Sigmoid colon (tissue), 7 donors: ENCODE results near the gene CNOT6. TPM values are rescaled to one million over a fixed set of nuclear protein-coding genes. Genes with fewer than 3 reads are reported as not detected.

ENCODE experiments used
- DNase-seq: peaks from one replicate; pipeline ENCODE4 v3.0.0-alpha.2; 2019
- H3K27ac ChIP-seq, 4 donors: fragments of 200-600 bp; sonication (generic); one replicate each; pipeline ENCODE4 v1.5.1; 2016 to 2019; ENCODE audit warnings: mild to moderate bottlenecking in 1 of 4
- H3K27me3 ChIP-seq, 3 donors: fragments of 200-600 bp; sonication (generic); one replicate each; pipeline ENCODE4 v1.5.1; 2019; ENCODE audit warnings: mild to moderate bottlenecking in 1 of 3
- H3K36me3 ChIP-seq, 4 donors: fragments of 200-600 bp; sonication (generic); one replicate each; pipeline ENCODE4 v1.5.1; 2016 to 2019
- H3K4me1 ChIP-seq, 4 donors: fragments of 200-600 bp; sonication (generic); one replicate each; pipeline ENCODE4 v1.5.1; 2017 to 2019
- H3K4me3 ChIP-seq, 4 donors: fragments of 200-600 bp; sonication (generic); one replicate each; pipeline ENCODE4 v1.5.1; 2017 to 2019; ENCODE audit warnings: mild to moderate bottlenecking in 2 of 4, moderate library complexity in 1 of 4
- H3K9me3 ChIP-seq, 4 donors: fragments of 200-600 bp in 3 of 4; sonication (generic) in 3 of 4; one replicate each; pipeline versions ENCODE4 v1.5.1 to v1.6.1; 2013 to 2019
- EP300 ChIP-seq, 4 donors: sonication (generic); formaldehyde crosslinking; IDR thresholded peaks; one replicate each; pipeline ENCODE4 v1.6.1; 2017; ENCODE audit warnings: antibody characterized with exemption in 4 of 4
- POLR2A ChIP-seq, 2 donors: fragments of 450-650 bp; IDR thresholded peaks; one replicate each; pipeline ENCODE4 v1.6.1; 2016; ENCODE audit warnings: antibody characterized with exemption in 2 of 2, mild to moderate bottlenecking in 2 of 2, moderate library complexity in 2 of 2
- POLR2AphosphoS5 ChIP-seq, 4 donors: sonication (generic); formaldehyde crosslinking; IDR thresholded peaks; one replicate each; pipeline ENCODE4 v1.6.1; 2017; ENCODE audit warnings: antibody characterized with exemption in 4 of 4
- WGBS, 2 donors: extraction: QIAGEN DNeasy Blood & Tissue Kit; methylation state at CpG; one replicate each; pipeline ENCODE4 v1.1.7; 2013; 5-methylcytosine and 5-hydroxymethylcytosine counted together
- intact Hi-C: fragments of 100-400 bp; cut with DNase I; formaldehyde crosslinking; loops from one replicate; pipeline ENCODE4 v1.15.1; 2023
- polyA plus RNA-seq, 3 donors: library from polyadenylated mRNA; stranded (reverse); fragments of 200-250 nt; gene quantifications; one replicate each; pipeline ENCODE4 v1.2.3, GENCODE V29; 2013
- total RNA-seq, 4 donors: library from RNA; depleted of rRNA; stranded (reverse); fragments of >200 nt; gene quantifications; one replicate each; pipeline ENCODE4 v1.1.0, GENCODE V29; 2016
- TF ChIP-seq, protein P1 (sequence below), 4 experiments: fragments of 450-650 bp in 3 of 4; fragments of 200-600 bp in 1 of 4; IDR thresholded peaks; one replicate each; pipeline ENCODE4 v1.5.1; 2016 to 2019; ENCODE audit warnings: antibody characterized with exemption in 4 of 4, mild to moderate bottlenecking in 3 of 4, moderate library complexity in 2 of 4
- donor health status: healthy with polysubstance abuse.
- donor health status: Bipolar disorder and iron deficiency.
- donor health status: healthy.

CNOT6 gene
- total and polyA plus RNA-seq, 7 donors, result 7.2 to 21.8 (median 16.0) TPM

DNA sequence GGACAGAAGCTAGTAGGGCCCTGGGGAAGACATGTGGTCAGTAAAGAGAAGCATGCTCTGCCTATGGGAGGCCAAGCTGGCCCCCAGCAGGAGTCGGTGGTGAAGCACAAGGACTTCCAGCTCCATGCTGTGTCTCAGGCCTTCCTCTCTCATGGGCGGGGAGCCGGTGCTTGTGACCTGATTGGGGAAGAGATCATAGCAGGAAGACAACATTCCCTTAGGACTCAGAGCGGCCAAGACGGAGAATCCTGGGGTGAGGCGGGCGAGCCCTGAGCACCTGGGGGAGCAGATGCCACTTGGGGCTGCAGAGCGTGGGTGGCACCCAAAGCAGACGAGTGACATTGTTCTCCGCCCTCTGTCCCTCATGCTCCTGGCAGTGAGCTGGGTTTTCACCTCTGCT lies 33.3 kb upstream of the CNOT6 start:
- Histone ChIP-seq H3K4me1 (no peaks in the 10 kb centered on the region), H3K4me3 (no peak overlapping the region), H3K36me3 (no peaks in the 10 kb centered on the region), H3K9me3 (no peaks in the 10 kb centered on the region), H3K27me3 (peaks cover 0 to 4% (median 0%) of the 10 kb centered on the region in 3 donors), H3K27ac (no peak overlapping the region)
- TF ChIP-seq EP300 (IDR thresholded peaks at IDR 0.05), result no peak
- TF ChIP-seq POLR2A (IDR thresholded peaks at IDR 0.05), result no peak
- TF ChIP-seq, protein P1, sequence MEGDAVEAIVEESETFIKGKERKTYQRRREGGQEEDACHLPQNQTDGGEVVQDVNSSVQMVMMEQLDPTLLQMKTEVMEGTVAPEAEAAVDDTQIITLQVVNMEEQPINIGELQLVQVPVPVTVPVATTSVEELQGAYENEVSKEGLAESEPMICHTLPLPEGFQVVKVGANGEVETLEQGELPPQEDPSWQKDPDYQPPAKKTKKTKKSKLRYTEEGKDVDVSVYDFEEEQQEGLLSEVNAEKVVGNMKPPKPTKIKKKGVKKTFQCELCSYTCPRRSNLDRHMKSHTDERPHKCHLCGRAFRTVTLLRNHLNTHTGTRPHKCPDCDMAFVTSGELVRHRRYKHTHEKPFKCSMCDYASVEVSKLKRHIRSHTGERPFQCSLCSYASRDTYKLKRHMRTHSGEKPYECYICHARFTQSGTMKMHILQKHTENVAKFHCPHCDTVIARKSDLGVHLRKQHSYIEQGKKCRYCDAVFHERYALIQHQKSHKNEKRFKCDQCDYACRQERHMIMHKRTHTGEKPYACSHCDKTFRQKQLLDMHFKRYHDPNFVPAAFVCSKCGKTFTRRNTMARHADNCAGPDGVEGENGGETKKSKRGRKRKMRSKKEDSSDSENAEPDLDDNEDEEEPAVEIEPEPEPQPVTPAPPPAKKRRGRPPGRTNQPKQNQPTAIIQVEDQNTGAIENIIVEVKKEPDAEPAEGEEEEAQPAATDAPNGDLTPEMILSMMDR (IDR thresholded peaks at IDR 0.05), result no peak
- TF ChIP-seq POLR2AphosphoS5 (IDR thresholded peaks at IDR 0.05), result no peak
- WGBS, 2 donors, result 93 to 94% methylated on average over 10 of the region's 10 CpGs
- intact Hi-C loops, result no loop called here
- no peak for DNase-seq

DNA sequence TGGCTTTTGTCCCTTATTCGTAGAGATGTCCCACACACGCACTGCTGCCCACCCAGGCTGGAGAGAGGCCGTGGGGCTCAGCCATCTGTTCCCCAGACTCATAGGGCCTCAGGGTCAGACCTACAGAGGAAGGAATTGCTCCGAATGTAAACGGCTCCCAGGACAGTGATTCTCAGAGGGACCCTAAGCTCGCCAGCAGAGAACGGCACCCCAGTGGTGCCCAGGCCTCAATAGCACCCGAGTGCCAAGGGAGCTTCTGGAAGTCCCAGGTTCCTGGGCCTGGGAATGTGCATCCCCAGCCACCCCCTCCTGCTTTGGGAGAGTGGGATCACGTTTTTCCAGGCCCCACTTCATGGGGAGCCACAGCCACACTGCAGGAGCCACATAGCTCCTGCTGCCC lies 32.9 kb upstream of the CNOT6 start:
- TF ChIP-seq, protein P1 (IDR thresholded peaks at IDR 0.05), result no peak
- TF ChIP-seq POLR2A (IDR thresholded peaks at IDR 0.05) (no peak), EP300 (IDR thresholded peaks at IDR 0.05) (no peak), POLR2AphosphoS5 (IDR thresholded peaks at IDR 0.05) (no peak)
- Histone ChIP-seq H3K27me3 (peaks cover 0 to 4% (median 0%) of the 10 kb centered on the region in 3 donors), H3K9me3 (no peaks in the 10 kb centered on the region), H3K36me3 (no peaks in the 10 kb centered on the region), H3K4me3 (no peak overlapping the region), H3K27ac (no peak overlapping the region), H3K4me1 (no peaks in the 10 kb centered on the region)
- WGBS, 2 donors, result 79 to 83% methylated on average over 9 of the region's 9 CpGs
- DNase-seq, result no peak
- intact Hi-C loops, result no loop called here

DNA sequence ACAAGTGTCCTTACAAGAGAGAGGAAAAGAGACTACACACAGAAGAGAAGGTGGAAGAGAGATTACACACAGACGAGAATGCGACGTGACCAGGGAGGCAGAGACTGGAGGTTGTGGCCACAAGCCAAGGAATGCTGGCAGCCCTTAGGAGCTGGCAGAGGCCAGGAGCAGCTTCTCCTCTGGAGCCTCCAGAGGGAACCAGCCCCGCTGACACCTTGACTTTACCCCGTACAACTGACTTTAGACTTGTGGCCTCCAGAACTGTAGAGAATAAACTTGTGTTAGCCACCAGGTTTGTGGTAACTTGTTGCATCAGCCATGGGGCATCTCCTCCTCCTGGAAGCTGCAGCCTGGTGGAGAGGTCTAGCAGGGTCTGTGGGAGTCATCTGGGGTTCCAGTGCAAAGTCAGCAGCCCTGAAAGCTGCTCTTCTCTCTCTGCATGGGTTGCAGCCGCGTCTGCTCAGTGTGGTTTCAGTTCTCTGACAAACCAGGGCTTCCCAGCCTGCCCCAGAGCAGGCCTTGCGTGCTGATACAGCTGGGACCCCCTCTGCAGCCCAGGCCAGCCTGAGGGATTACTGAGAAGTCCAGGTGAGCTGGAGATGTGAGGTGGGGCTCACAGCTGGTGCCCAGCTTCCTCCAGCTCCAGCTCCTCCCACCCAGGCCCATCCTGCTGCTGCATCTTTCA lies 30.8 kb upstream of the CNOT6 start:
- DNase-seq, result no peak
- no peak overlapping the region for H3K4me3 ChIP-seq
- TF ChIP-seq POLR2AphosphoS5 (IDR thresholded peaks at IDR 0.05) (no peak), POLR2A (IDR thresholded peaks at IDR 0.05) (no peak), EP300 (IDR thresholded peaks at IDR 0.05) (no peak)
- TF ChIP-seq, protein P1 (IDR thresholded peaks at IDR 0.05), result no peak
- peaks cover 0 to 4% (median 0%) of the 10 kb centered on the region in 3 donors for H3K27me3 ChIP-seq
- intact Hi-C loops, result no loop called here
- 68 to 75% methylated on average over 8 of the region's 8 CpGs for WGBS, 2 donors
- no peaks in the 10 kb centered on the region for H3K4me1 ChIP-seq
- H3K9me3 ChIP-seq, result no peaks in the 10 kb centered on the region
- H3K27ac ChIP-seq, result no peak overlapping the region
- no peaks in the 10 kb centered on the region for H3K36me3 ChIP-seq

DNA sequence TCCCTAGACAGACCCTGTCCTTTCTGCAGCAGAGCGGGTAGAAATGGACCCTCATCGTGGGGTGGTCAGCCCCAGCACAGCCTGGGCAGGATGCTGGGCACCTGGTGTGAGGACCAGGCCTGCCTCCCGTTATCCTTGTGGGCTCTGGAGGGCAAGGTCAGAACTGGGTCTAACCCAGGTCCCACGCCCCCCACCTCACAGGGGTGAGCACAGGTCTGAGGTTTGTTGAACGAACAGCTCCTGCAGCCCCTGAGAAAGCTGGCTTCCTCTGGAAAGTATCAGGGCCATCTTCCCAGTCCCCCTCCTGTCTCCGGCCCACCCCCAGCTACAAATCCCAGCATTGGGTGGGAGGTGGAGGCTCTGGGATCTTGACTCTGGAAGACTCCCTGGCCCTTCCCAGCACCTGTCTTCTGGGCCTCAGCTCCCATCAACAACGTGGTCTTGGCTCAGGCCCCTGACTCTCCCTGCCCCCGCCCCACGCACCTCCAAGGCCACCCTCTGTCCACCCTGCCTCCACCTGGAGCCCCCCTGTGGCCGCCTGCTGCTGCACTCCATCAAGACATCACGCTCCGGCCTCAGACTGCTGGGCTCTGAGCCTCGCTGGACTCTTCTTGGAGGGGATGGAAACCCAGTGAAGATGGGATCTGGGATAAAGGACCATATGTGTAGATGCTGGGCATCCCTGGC lies 30.1 kb upstream of the CNOT6 start:
- Histone ChIP-seq H3K36me3 (no peaks in the 10 kb centered on the region), H3K9me3 (no peaks in the 10 kb centered on the region), H3K27ac (no peak overlapping the region), H3K27me3 (peaks cover 0 to 4% (median 0%) of the 10 kb centered on the region in 3 donors), H3K4me3 (no peak overlapping the region), H3K4me1 (no peaks in the 10 kb centered on the region)
- intact Hi-C loops, result no loop called here
- 47 to 74% methylated on average over 13 of the region's 13 CpGs for WGBS, 2 donors
- no peak for DNase-seq
- TF ChIP-seq POLR2AphosphoS5 (IDR thresholded peaks at IDR 0.05) (no peak), EP300 (IDR thresholded peaks at IDR 0.05) (no peak), POLR2A (IDR thresholded peaks at IDR 0.05) (no peak)
- TF ChIP-seq, protein P1 (IDR thresholded peaks at IDR 0.05), result no peak
